Heart right ventricle (tissue), 16 donors: ENCODE results near the gene GRAMD2B. TPM values are rescaled to one million over a fixed set of nuclear protein-coding genes. Genes with fewer than 3 reads are reported as not detected.
"Not testable (repeated sequence)": the region's sequence is repeated elsewhere in the genome, so short reads cannot be mapped to it uniquely, and the experiment has no call there.

Source experiments
- ATAC-seq, 8 donors: fragments of 200-7000 bp; cut with Tn5 transposase; one replicate each; pipeline ENCODE4 v1.9.1; 2020; ENCODE audit warnings: mild to moderate bottlenecking in 8 of 8, moderate library complexity in 8 of 8, moderate number of reproducible peaks in 1 of 8
- DNase-seq, 2 donors: peaks; one replicate each; pipeline ENCODE4 v3.0.0-alpha.2; 2020
- H3K27ac ChIP-seq, 10 donors: fragments of 200-600 bp; sonication (generic) in 2 of 10; one replicate each; pipeline versions ENCODE4 v1.5.0 to v1.8.0; 2020 to 2022; ENCODE audit warnings: mild to moderate bottlenecking in 3 of 10
- H3K27me3 ChIP-seq, 7 donors: fragments of 200-600 bp; one replicate each; pipeline ENCODE4 v1.8.0; 2021 to 2022; ENCODE audit warnings: mild to moderate bottlenecking in 2 of 7
- H3K36me3 ChIP-seq, 9 donors: fragments of 200-600 bp; sonication (generic) in 1 of 9; one replicate each; pipeline versions ENCODE4 v1.5.0 to v1.8.0; 2020 to 2022; ENCODE audit warnings: mild to moderate bottlenecking in 2 of 9
- H3K4me1 ChIP-seq, 9 donors: fragments of 200-600 bp; sonication (generic) in 1 of 9; one replicate each; pipeline versions ENCODE4 v1.5.0 to v1.8.0; 2020 to 2022; ENCODE audit warnings: mild to moderate bottlenecking in 4 of 9
- H3K4me3 ChIP-seq, 10 donors: fragments of 200-600 bp; sonication (generic) in 2 of 10; one replicate each; pipeline versions ENCODE4 v1.5.0 to v1.8.0; 2020 to 2022; ENCODE audit warnings: mild to moderate bottlenecking in 7 of 10, moderate library complexity in 2 of 10
- H3K9me3 ChIP-seq, 11 donors: fragments of 200-600 bp in 10 of 11; sonication (generic) in 2 of 11; one replicate each; pipeline versions ENCODE4 v1.5.0 to v1.8.0; 2013 to 2022; ENCODE audit warnings: mild to moderate bottlenecking in 2 of 11, control low read depth in 1 of 11, moderate library complexity in 1 of 11
- WGBS, 2 donors: extraction: QIAGEN DNeasy Blood & Tissue Kit; methylation state at CpG; one replicate each; pipeline ENCODE4 v1.1.7; 2013; ENCODE audit warnings: inconsistent platforms in 1 of 2; 5-methylcytosine and 5-hydroxymethylcytosine counted together
- intact Hi-C, 10 donors: fragments of 100-400 bp; cut with DNase I; formaldehyde crosslinking; loops; one replicate each; pipeline versions ENCODE4 v1.11.1 to v1.14.2; 2022
- polyA plus RNA-seq, 2 donors: library from polyadenylated mRNA; stranded (reverse); fragments of 200-250 nt; gene quantifications; one replicate each; pipeline ENCODE4 v1.2.3, GENCODE V29; 2013
- total RNA-seq, 10 donors: library from RNA; stranded (reverse); fragmentation: NEBNext Ultra II Directional in 3 of 10; extraction: Animal tissue kit (Norgen Biotek cat#: 25700) in 3 of 10; gene quantifications; one replicate each; pipeline versions ENCODE4 v1.2.1 to v1.2.4, GENCODE V29; 2021 to 2023
- TF ChIP-seq, protein P1 (sequence below), 9 donors: fragments of 200-600 bp; sonication (generic) in 2 of 9; IDR thresholded peaks; one replicate each; pipeline versions ENCODE4 v1.5.0 to v1.8.0; 2021 to 2022; ENCODE audit warnings: antibody characterized with exemption in 9 of 9, mild to moderate bottlenecking in 5 of 9, moderate library complexity in 1 of 9
- donor health status: Arrhythmogenic right ventricular cardiomyopathy.
- donor health status: ischemic (EF 13 %, LVEDD 7.1; RV severe dilation, severe dysfunction).
- donor health status: healthy with polysubstance abuse.
- donor health status: DM: no; HTN: yes; CAD: no.
- donor health status: DM: no; HTN: no; CAD: no.
- donor health status: ischemic (EF 25% LVEDD 6.9; RV normal size, moderate dysfunction).
- donor health status: ischemic (EF 25% LVEDD 5.7; RV mildly dilated, moderate dysfunction).
- donor health status: healthy.
- donor health status: DM: yes; HTN: yes; CAD: no.
- donor health status: Ischemic cardiomyopathy.
- donor health status: ischemic (EF 35%, LVEDD 5.7; RV mildly dilated, moderate dysfunction).
- donor health status: nonischemic (EF 11% LVEDD 7.7; RV severe dilation, severe dysfunction).
- donor health status: DM: yes; HTN: yes; CAD: no.
- donor health status: PGD.
- donor health status: ischemic (EF 29% LVEDD 5.4; RV normal size, mild dysfunction).
- donor health status: nonischemic (EF 23%, LVEDD 6.1; RV moderate dilation, normal function).

Gene GRAMD2B
- total and polyA plus RNA-seq, 12 donors: 10.7 to 47.3 (median 33.7) TPM

DNA sequence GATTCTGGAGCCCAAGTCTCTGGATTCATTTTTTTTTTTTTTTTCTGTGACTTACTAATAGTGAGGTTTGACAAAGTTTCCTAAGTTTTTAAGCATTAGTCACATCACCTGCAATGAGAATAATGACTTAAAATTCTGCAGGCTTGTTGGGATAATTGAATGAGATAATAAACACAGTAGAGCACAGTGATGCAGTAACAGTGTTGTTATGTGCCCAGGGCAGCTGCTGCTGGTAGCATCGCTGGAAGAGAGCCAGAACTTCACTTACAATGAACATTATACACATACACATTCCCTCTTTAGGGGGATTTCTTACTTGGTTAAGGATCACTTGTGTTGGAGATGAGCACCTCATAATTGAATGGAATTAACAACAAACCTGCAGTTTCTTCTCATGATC, 92.9 kb downstream of the GRAMD2B start:
- TF ChIP-seq, protein P1, sequence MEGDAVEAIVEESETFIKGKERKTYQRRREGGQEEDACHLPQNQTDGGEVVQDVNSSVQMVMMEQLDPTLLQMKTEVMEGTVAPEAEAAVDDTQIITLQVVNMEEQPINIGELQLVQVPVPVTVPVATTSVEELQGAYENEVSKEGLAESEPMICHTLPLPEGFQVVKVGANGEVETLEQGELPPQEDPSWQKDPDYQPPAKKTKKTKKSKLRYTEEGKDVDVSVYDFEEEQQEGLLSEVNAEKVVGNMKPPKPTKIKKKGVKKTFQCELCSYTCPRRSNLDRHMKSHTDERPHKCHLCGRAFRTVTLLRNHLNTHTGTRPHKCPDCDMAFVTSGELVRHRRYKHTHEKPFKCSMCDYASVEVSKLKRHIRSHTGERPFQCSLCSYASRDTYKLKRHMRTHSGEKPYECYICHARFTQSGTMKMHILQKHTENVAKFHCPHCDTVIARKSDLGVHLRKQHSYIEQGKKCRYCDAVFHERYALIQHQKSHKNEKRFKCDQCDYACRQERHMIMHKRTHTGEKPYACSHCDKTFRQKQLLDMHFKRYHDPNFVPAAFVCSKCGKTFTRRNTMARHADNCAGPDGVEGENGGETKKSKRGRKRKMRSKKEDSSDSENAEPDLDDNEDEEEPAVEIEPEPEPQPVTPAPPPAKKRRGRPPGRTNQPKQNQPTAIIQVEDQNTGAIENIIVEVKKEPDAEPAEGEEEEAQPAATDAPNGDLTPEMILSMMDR (IDR thresholded peaks at IDR 0.05): no peak
- 71 to 74% methylated on average over 1 of the region's 1 CpG for WGBS, 2 donors
- no peaks in the 10 kb centered on the region for H3K27me3 ChIP-seq
- H3K4me3 ChIP-seq: no peak overlapping the region
- ATAC-seq (no peak), DNase-seq (no peak)
- H3K4me1 ChIP-seq: peaks cover 3 to 28% (median 13%) of the 10 kb centered on the region in 9 donors
- no peaks in the 10 kb centered on the region for H3K9me3 ChIP-seq
- no peak overlapping the region for H3K27ac ChIP-seq
- no peaks in the 10 kb centered on the region for H3K36me3 ChIP-seq
- intact Hi-C loops: no loop called here

DNA sequence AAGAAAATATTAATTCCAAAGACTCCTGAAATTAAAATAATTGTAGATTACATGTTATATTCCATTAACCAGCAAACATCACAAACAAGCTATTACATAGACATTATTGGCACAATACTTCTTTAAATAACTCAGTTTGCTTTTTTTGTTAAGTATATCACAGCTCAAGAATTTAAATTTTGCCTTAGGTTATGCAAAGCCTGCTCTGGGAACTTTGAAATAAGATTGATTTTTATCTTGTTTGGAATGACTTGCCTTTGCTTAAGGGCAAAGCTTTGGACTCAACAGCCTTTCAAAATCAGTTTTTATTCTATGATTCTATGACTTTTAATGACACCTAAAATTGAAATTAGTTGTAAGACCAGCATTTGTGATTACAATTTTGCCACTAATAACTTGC, 93.6 kb downstream of the GRAMD2B start:
- Histone ChIP-seq H3K27ac (no peak overlapping the region), H3K9me3 (no peaks in the 10 kb centered on the region), H3K36me3 (no peaks in the 10 kb centered on the region), H3K27me3 (no peaks in the 10 kb centered on the region), H3K4me3 (no peak overlapping the region), H3K4me1 (peaks cover 3 to 31% (median 13%) of the 10 kb centered on the region in 9 donors)
- ATAC-seq (no peak), DNase-seq (no peak)
- TF ChIP-seq, protein P1 (IDR thresholded peaks at IDR 0.05): no peak
- intact Hi-C loops: no loop called here

DNA sequence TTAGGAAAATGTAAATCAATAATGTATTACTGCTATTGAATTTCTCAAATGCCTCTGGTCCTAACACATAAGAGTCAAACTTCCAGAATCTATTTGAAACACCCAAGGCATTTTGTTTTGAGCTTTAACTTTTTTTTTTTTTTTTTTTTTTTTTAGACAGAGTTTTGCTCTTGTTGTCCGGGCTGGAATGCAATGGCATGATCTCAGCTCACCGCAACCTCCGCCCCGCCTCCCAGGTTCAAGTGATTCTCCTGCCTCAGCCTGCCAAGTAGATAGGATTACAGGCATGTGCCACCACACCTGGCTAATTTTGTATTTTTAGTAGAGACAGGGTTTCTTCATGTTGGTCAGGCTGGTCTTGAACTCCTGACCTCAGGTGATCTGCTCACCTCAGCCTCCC, 96.0 kb downstream of the GRAMD2B start:
- H3K4me3 ChIP-seq, H3K9me3 ChIP-seq, H3K36me3 ChIP-seq, ATAC-seq, H3K27me3 ChIP-seq, DNase-seq, intact Hi-C loops: not testable (repeated sequence)
- Histone ChIP-seq H3K4me1 (peaks cover 3 to 32% (median 14%) of the 10 kb centered on the region in 9 donors), H3K27ac (peak overlapping the region in 5 of 10 donors; percentile 7 to 79 (median 50))
- WGBS, 2 donors: 87% methylated on average over 4 of the region's 4 CpGs

DNA sequence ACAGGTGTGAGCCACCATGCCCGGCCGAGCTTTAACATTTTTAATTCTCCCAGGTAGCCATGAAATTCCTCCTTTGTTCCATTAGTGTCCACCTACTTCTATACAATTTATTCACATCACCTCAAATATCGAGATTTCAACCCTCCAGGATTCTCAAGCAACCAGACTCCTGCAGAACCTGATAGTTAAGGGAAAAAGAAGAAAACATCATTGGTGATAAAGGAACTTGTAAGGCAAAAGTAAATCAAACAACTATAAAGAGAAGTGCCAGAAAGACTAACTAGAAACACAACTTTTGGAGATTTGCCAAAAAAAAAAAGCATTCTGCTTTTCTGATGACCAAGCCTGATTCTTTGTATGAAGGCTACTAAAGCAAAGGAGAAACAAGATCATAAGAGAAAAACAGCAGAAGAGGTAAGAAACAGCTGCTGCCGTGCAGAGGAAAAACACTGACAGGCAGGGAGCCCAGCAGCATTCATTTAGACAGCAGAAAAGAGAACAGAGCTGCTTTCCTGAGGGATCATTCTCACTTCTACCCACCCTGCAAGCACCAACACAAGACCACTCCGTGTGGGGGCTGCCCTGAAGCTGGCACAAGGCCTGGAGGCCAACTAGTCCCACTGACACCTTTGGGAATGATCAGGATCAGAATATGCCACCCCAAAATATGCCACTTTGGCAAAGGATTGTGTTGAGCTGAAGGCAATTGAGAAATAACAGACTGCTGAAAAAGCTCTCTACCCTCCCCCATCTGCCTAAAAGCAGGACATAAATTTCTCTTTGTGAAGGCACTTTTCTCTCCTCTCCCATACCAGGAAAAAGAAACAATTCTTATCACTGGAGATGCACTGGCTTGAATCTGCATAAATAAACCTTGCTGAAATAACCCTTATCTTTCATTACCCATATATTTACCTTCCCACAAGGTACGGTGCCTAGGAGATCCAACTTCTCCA, 96.7 kb downstream of the GRAMD2B start:
- WGBS, 2 donors: 58 to 63% methylated on average over 6 of the region's 6 CpGs
- Histone ChIP-seq H3K36me3 (no peaks in the 10 kb centered on the region), H3K27ac (peak overlapping the region; percentile 5 to 79 (median 46)), H3K27me3 (no peaks in the 10 kb centered on the region), H3K9me3 (no peaks in the 10 kb centered on the region), H3K4me3 (peak overlapping the region in 1 of 10 donors; percentile 6), H3K4me1 (peaks cover 3 to 35% (median 21%) of the 10 kb centered on the region in 9 donors)
- TF ChIP-seq, protein P1 (IDR thresholded peaks at IDR 0.05): no peak
- intact Hi-C loops: no loop called here
- ATAC-seq (peak in 5 of 8 donors; percentile 47 to 62 (median 54)), DNase-seq (no peak)

DNA sequence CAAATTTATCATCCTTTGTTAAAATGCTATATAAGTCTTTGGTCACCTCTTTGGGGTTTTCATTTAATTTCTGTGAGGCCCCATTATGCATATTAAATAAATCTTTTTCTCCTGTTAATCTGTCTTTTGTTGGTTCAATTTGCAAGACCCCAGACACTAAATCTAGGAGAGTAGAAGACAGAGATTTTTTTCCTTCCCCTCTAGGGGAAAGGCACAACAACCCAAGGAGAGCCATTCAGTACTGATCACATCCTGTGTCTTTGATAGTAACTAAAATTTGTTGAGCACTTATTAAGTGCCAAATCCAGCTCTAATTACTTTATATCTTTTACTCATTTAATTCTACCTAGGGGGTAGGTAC, 97.4 kb downstream of the GRAMD2B start:
- no peak for DNase-seq
- H3K27ac ChIP-seq: peak overlapping the region in 3 of 10 donors; percentile 7 to 56 (median 50)
- intact Hi-C loops: no loop called here
- H3K4me3 ChIP-seq: no peak overlapping the region
- H3K36me3 ChIP-seq: no peaks in the 10 kb centered on the region
- H3K27me3 ChIP-seq: no peaks in the 10 kb centered on the region
- no peaks in the 10 kb centered on the region for H3K9me3 ChIP-seq
- TF ChIP-seq, protein P1 (IDR thresholded peaks at IDR 0.05): no peak
- no peak for ATAC-seq
- peaks cover 3 to 31% (median 21%) of the 10 kb centered on the region in 9 donors for H3K4me1 ChIP-seq
